Rectal smooth muscle tissue (tissue), 1 donor: ENCODE results near the gene CAMTA1.

Source experiments
- H3K27ac ChIP-seq: one replicate; pipeline ENCODE4 v1.7.0; 2013; ENCODE audit warnings: low read depth, low read length, inconsistent platforms
- H3K27me3 ChIP-seq: one replicate; pipeline ENCODE4 v1.7.0; 2013; ENCODE audit warnings: low read length; ENCODE audit not compliant: control insufficient read depth, insufficient read depth
- H3K36me3 ChIP-seq: one replicate; pipeline ENCODE4 v1.7.0; 2013; ENCODE audit warnings: low read length; ENCODE audit not compliant: control insufficient read depth, insufficient read depth
- H3K4me1 ChIP-seq: one replicate; pipeline ENCODE4 v1.7.0; 2013; ENCODE audit warnings: low read length; ENCODE audit not compliant: control insufficient read depth, insufficient read depth
- H3K4me3 ChIP-seq: one replicate; pipeline ENCODE4 v1.7.0; 2013; ENCODE audit warnings: low read length
- H3K9ac ChIP-seq: one replicate; pipeline ENCODE4 v1.7.0; 2013; ENCODE audit warnings: low read length

CAMTA1 gene

DNA sequence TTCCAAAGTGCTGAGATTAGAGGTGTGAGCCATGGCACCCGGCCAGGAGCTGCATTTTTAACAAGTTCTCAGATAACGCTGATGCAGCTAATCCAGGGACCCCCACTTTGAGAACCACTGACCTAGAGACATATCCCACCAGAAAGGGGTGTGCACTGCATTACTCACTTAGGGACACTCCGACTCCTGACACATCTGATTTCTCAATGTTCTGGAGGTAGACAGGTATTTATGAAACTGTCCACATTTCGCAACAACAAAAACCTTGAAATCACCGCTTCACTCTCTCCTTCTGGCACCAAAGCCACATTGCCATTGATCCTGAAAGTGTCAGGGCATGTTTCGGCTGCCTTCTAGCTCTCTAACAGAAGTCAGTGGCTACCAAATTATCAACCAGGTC lies 23.2 kb upstream of the CAMTA1 start:
- no peak overlapping the region for H3K9ac ChIP-seq
- no peaks in the 10 kb centered on the region for H3K4me1 ChIP-seq
- H3K27ac ChIP-seq = no peak overlapping the region
- no peaks in the 10 kb centered on the region for H3K36me3 ChIP-seq
- H3K4me3 ChIP-seq = no peak overlapping the region
- H3K27me3 ChIP-seq = no peaks in the 10 kb centered on the region

DNA sequence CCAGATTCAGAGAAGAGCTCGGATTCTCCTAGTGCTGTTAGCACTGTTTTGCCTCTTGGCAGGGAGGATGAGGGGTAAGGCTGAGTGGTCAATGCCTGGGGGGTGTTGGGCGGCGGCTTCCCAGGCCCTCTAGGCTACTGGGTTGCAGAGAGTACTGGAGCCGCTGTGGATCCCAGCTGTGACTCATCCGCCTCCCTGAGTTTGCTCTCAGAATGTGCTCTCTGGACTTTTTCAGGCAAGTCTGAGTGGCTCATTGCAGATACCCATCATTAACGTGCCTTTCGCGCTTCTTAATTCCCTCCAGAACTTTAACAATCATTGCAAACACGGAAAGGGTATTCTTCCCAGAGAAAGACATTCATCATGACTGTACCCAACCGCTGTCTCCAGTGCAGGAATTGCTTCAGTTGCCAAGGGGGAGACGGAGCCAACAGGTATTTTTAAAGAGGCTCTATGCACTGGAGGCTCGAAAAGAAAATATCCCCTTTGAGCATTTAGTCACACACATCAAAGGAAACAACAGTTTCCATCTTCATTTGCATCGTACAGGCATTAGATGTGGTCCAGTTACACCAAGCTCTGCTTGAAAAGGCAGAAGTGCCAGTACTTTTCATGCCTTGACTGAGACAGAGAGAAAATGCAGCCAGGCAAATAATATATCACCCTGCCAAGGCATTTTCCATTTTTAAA lies 14.4 kb upstream of the CAMTA1 start:
- Histone ChIP-seq H3K27me3 (no peaks in the 10 kb centered on the region), H3K4me1 (peaks cover 8% of the 10 kb centered on the region), H3K36me3 (no peaks in the 10 kb centered on the region), H3K27ac (no peak overlapping the region), H3K4me3 (no peak overlapping the region), H3K9ac (no peak overlapping the region)

GRCh38 chr1:6771441-6771769 lies 13.8 kb upstream of the CAMTA1 start:
- Histone ChIP-seq H3K4me1 (peaks cover 8% of the 10 kb centered on the region), H3K27me3 (no peaks in the 10 kb centered on the region), H3K36me3 (no peaks in the 10 kb centered on the region), H3K27ac (no peak overlapping the region), H3K9ac (no peak overlapping the region), H3K4me3 (no peak overlapping the region)

GRCh38 chr1:6774381-6774780 lies 10.9 kb upstream of the CAMTA1 start:
- Histone ChIP-seq H3K36me3 (no peaks in the 10 kb centered on the region), H3K4me1 (peaks cover 8% of the 10 kb centered on the region), H3K4me3 (no peak overlapping the region), H3K27ac (no peak overlapping the region), H3K9ac (no peak overlapping the region), H3K27me3 (no peaks in the 10 kb centered on the region)

DNA sequence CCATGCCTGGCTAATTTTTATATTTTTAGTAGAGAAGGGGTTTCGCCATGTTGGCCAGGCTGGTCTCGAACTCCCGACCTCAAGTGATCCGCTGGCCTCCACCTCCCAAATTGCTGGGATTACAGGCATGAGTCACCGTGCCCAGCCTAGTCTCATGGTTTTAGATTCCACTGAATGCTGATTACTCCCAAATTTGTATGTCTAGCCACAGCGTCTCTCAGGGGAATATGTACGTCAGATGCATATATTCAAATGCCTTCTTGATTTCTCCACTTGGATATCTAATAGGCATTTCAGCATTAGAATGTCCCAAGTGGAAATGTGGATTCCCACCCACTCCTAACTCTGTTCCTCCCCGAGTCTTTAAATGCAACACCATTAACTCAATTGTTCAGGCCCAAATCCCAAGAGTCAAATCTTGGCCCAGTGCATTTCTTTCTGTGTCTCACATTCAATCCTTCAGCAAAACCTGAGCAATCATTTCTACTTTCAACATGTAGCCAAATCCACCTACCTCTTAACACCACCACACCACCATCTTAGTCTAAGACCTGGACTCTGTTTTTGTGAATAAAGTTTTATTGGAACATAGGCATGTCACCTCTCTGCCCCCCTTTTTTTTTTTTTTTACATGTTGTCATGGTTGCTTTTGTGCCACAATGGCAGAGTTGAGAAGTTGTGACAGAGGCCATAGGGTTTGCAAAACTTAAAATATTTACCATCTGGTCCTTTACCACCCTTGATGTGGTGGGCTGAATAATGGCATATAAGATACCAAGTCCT lies 9.8 kb upstream of the CAMTA1 start:
- H3K27ac ChIP-seq = no peak overlapping the region
- no peaks in the 10 kb centered on the region for H3K27me3 ChIP-seq
- H3K9ac ChIP-seq = no peak overlapping the region
- H3K4me1 ChIP-seq = peaks cover 7% of the 10 kb centered on the region
- H3K4me3 ChIP-seq = no peak overlapping the region
- H3K36me3 ChIP-seq = no peaks in the 10 kb centered on the region

GRCh38 chr1:6776389-6776788 lies 8.9 kb upstream of the CAMTA1 start:
- no peak overlapping the region for H3K27ac ChIP-seq
- no peak overlapping the region for H3K4me3 ChIP-seq
- no peaks in the 10 kb centered on the region for H3K36me3 ChIP-seq
- no peaks in the 10 kb centered on the region for H3K27me3 ChIP-seq
- no peaks in the 10 kb centered on the region for H3K4me1 ChIP-seq
- no peak overlapping the region for H3K9ac ChIP-seq

DNA sequence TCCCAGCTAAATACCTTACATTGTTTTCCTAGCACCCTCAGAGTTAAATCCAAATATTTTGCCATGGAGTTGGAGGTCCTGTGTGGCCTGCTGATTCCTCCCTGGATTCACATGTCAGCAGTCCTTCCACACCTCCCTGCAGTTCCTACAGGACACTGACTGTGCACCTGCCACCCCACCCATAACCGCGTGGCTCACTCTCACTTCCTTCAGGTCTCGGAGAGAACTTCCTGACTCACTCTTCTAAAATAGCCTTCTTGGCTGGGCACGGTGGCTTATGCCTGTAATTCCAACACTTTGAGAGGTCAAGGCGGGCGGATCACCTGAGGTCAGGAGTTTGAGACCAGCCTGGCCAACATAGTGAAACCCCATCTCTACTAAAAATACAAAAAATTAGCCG lies 8.4 kb upstream of the CAMTA1 start:
- Histone ChIP-seq H3K4me1 (no peaks in the 10 kb centered on the region), H3K9ac (no peak overlapping the region), H3K27me3 (no peaks in the 10 kb centered on the region), H3K27ac (no peak overlapping the region), H3K36me3 (no peaks in the 10 kb centered on the region), H3K4me3 (no peak overlapping the region)

- Histone ChIP-seq H3K27ac (no peak overlapping the region), H3K27me3 (no peaks in the 10 kb centered on the region), H3K4me3 (no peak overlapping the region), H3K36me3 (no peaks in the 10 kb centered on the region), H3K4me1 (no peaks in the 10 kb centered on the region), H3K9ac (no peak overlapping the region)
These were observed 7.4 kb upstream of the CAMTA1 start for GRCh38 chr1:6777813-6778212.

DNA sequence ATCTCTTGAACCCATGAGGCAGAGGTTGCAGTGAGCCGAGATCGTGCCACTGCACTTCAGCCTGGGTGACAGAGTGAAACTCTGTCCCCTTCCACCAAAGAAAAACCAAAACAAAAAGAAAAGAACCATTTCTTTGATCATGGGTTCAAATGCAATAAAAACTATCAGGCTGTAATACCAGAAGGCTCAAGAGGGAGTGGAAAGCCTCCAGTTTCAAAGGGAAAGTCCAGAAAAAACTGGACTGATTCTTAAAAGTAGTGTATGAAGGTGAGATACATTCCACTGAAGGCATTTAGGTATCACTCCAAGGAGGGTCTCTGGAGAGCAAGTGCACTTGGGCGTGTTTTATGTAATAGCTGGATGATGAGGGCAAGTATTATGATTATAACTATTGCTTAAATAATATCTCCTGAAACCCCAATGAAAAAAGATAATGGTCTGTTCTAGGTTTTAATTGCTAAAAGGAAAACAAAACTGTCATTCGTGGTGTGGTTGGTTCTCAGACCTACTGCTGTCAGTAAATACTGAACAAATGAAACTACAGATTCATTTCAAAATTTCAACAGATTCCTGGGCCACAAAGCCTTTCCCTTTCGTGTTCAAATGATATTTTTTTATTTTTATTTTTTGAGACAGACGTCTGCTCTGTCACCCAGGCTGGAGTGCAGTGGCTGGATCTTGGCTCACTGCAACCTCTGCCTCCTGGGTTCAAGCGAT lies 6.0 kb upstream of the CAMTA1 start:
- no peak overlapping the region for H3K9ac ChIP-seq
- no peaks in the 10 kb centered on the region for H3K36me3 ChIP-seq
- H3K4me1 ChIP-seq = peaks cover 7% of the 10 kb centered on the region
- no peaks in the 10 kb centered on the region for H3K27me3 ChIP-seq
- H3K27ac ChIP-seq = no peak overlapping the region
- no peak overlapping the region for H3K4me3 ChIP-seq

DNA sequence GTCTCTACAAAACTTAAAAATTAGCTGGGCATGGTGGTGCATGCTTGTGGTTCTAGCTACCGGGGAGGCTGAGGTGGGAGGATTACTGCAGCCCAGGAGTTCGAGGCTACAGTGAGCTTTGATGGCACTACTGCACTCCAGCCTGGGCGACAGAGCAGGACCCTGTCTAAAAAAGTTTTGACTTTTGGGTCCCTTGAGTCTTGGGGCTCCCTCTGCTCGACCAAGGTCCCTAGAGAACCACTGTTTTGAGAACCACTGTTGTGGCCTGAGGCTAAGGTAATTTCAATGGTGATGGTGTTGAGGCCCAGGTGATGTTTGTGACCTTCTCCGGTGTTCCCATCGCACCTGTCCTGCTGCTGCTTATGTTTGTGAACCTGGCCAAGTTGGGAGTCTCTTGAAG lies 3.1 kb upstream of the CAMTA1 start:
- no peaks in the 10 kb centered on the region for H3K27me3 ChIP-seq

DNA sequence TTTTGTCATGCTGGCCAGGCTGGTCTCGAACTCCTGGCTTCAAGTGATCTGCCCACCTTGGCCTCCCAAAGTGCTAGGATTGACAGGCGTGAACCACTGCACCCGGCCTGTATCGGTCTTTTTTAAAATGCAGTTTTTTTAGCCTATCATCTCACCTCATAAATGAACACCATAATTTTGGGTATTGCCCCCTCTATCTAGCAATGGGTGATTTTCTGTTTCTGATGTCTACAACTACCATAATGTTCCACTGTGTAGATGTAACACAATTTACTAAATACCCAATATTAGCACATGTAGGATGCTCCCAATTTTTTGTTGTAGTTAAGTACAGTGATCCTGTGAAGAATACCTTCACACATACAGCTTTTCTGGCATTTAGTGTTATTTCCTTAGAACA lies 2.0 kb upstream of the CAMTA1 start:
- Histone ChIP-seq H3K27me3 (no peaks in the 10 kb centered on the region), H3K27ac (no peak overlapping the region), H3K4me1 (peaks cover 9% of the 10 kb centered on the region), H3K9ac (no peak overlapping the region), H3K36me3 (no peaks in the 10 kb centered on the region), H3K4me3 (peak overlapping the region; percentile 72)

More for the DNA sequence above, 3.1 kb upstream of the CAMTA1 start:
- Histone ChIP-seq H3K27ac (no peak overlapping the region), H3K4me1 (peaks cover 9% of the 10 kb centered on the region), H3K36me3 (no peaks in the 10 kb centered on the region), H3K4me3 (no peak overlapping the region), H3K9ac (no peak overlapping the region)

DNA sequence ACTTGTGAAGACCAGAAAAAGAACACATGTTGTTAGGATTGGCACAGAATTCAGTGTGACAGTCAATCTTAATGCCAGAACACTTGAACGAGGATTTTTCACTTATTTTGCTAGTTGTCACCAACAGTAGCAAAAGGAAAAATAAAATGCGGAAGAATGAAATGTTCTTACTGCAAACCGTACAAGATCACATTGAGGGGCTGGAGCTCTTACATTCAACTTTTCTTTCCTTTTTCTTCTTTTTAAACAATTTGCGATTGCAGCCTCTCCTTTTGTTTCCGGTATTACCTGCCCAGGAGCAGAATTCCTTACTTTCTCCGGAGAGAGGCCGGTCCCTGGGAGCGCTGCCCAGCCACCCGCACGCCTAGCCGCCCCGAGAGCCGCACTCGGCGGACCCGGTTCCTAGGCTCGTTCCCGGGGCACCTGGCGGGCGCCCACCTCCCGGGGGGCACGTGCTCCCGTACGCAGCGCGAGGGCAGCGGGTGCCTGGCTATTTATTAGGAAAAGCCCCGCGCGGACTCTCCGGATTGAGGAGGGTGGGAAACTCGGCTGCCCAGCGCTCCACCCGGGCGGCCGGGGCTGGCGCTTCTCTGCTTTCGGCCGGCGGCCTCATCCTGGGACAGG lies 1.2 kb upstream of the CAMTA1 start:
- H3K4me3 ChIP-seq = peak overlapping the region; percentile 72
- no peaks in the 10 kb centered on the region for H3K27me3 ChIP-seq
- H3K4me1 ChIP-seq = peaks cover 9% of the 10 kb centered on the region
- H3K9ac ChIP-seq = peak overlapping the region; percentile 71
- H3K27ac ChIP-seq = peak overlapping the region; percentile 95
- no peaks in the 10 kb centered on the region for H3K36me3 ChIP-seq
